ENCODE data around the gene CC2D2A. TPM values are rescaled to one million over a fixed set of nuclear protein-coding genes. Genes with fewer than 3 reads are reported as not detected.

CC2D2A gene
- 2.9 and 5.3 TPM in 2 replicates for total RNA-seq (2014; rRNA removed; shearing (Covaris generic))

DNA sequence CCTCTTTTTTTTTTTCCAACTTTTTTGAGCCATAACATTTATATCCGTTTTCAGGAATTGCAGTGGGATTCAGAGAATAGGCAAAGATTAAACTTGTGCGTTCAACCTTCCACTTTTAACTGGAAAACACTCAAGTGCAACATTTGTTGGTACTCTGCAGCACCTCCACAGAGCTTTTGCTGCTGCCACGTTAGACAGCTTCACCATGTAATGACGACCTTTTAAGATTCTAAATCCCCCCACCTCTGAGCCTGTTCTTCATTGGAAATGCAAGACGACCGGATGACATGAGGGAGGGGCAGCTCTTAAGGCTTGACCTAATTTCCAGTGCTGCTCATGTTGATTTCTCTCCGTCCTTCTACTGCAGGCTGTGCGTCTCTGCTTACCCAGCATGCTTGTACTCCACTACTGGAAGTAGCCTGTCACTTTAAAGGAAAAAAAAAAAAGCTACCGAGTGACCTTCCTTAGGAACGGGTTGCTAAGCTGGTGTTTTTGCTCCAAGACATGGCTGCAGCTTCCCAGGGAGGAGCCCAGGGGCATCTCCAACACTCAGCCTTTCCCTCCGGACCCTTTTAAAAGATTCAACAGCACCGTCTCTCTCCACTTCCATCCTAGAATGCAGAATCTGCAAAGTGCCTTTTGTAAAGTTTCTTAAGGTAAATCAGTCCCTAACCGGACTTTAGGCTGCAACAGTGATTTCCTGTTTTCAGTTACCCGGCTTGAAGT lies at the start of gene CC2D2A:
Gene CC2D2A, plus strand, starts transcription at position 481 of the 726 bp plus-strand sequence. CDS start 6,051 bp downstream, outside the sequence.
- peak; percentile 68 for DNase-seq (ENCODE audit: low spot score)

GRCh38 chr4:15420642-15421041 lies 49.0 kb upstream of the CC2D2A start:
- DNase-seq (ENCODE audit: low spot score) = no peak

DNA sequence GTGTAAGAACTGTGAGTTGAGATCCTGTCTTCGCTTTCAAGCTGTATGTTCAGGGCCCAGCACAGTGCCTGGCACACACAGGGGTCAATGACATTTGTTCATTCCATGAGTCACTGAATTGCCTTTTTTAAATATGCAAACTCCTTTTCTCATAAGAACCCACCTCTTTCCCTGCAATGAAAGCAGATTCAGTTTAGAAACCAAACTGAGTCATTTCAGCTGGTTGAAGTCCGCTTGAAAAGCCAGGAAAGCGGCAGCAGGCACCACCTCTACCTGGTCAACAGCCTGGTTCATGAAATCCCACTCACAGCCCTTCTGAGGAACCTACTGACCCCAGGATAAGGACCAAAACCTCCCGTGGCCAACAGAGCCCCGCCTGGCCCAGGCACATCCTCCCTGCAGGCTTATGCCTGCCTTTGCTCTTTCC lies 46.4 kb upstream of the CC2D2A start:
- no peak for DNase-seq (ENCODE audit: low spot score)

GRCh38 chr4:15425520-15425919 lies 44.2 kb upstream of the CC2D2A start:
- no peak for DNase-seq (ENCODE audit: low spot score)

GRCh38 chr4:15427161-15427560 lies 42.5 kb upstream of the CC2D2A start:
- no peak for DNase-seq (ENCODE audit: low spot score)

DNA sequence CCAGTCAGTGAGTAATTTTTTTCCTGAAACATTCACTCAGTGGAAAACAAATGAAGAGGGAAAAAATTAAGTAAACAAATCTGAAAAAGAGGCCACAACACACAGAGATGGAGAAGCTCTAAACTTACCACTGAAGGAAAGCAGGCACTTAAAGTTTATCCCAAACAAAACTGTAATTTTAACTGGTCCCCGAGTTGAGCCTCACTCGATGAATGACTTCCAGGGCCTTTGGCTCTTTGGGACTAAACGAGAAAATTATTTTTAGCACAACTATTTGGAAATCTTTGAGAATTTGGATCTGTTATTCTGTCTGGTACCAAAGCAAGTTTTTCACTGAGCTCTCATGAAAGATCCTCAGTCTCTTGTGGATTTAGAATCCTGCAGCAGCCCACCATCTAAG lies 42.0 kb upstream of the CC2D2A start, which contains the start of gene C1QTNF7:
Gene C1QTNF7, plus strand, starts transcription at position 333 of the 400 bp plus-strand sequence. CDS start 7,711 bp downstream, outside the sequence.
- no peak for DNase-seq (ENCODE audit: low spot score)

GRCh38 chr4:15428611-15429010 lies 41.1 kb upstream of the CC2D2A start:
- no peak for DNase-seq (ENCODE audit: low spot score)

- no peak for DNase-seq (ENCODE audit: low spot score)
Observed at GRCh38 chr4:15434091-15434490, 35.6 kb upstream of the CC2D2A start.

DNA sequence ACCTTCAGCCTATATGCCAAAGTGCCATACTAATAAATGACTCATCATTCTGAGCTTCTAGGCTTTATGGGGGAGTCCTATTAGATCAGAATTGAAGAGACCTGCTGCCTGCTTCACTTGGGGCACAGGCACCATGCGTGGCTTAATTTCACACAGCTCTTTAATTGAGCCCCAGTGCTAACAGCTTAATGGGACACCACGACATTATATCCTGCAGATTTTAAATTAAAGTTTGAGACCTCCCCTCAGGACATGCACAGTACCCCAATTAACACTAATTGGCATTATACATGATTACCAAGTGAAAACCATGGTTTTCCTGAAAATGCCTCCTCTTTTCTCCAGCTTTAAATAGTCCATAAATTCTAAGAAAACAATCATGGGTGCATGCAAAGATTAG lies 35.0 kb upstream of the CC2D2A start:
- no peak for DNase-seq (ENCODE audit: low spot score)

- no peak for DNase-seq (ENCODE audit: low spot score)
Observed at GRCh38 chr4:15436513-15436912, 33.2 kb upstream of the CC2D2A start.

GRCh38 chr4:15438939-15439524 lies 30.6 kb upstream of the CC2D2A start:
- DNase-seq (ENCODE audit: low spot score) = no peak

DNA sequence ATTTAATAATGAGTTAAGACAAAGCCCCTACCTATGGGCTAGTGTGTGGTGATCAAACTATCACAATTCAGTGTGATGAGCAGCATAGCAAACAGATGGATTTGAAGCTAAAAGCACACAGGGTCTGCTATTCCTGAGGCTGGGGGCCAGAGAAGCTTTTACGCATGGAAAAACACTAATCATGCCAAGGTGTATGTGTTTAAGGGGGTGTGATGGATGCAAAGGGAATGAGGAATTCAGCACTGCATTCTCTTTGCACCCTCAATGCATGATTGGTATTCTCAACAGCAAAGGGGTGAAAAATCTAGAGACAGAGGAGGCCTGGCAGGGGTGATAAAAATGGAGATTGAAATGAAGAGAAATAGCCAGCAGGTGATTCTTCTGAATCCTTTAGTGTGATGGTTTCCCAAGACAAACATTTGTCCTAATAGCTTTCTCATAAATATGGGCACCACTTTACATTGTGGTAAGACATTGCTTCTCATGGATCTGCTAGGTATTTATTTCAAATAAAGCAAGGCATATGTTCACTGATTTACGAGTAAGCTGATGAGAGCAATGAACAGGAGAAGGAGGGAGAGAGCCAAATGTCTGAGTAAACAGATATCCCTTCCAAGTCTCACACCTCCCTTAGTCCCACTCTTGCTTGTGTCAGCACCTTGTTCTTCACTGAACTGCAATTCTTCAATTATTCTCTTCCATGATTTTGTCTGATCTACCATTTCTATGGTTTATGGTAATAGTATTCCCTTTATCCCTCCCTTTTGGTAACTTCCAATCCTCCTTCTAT lies 26.1 kb upstream of the CC2D2A start:
- no peak for DNase-seq (ENCODE audit: low spot score)

- no peak for DNase-seq (ENCODE audit: low spot score)
Observed at GRCh38 chr4:15444276-15444675, 25.4 kb upstream of the CC2D2A start.

DNA sequence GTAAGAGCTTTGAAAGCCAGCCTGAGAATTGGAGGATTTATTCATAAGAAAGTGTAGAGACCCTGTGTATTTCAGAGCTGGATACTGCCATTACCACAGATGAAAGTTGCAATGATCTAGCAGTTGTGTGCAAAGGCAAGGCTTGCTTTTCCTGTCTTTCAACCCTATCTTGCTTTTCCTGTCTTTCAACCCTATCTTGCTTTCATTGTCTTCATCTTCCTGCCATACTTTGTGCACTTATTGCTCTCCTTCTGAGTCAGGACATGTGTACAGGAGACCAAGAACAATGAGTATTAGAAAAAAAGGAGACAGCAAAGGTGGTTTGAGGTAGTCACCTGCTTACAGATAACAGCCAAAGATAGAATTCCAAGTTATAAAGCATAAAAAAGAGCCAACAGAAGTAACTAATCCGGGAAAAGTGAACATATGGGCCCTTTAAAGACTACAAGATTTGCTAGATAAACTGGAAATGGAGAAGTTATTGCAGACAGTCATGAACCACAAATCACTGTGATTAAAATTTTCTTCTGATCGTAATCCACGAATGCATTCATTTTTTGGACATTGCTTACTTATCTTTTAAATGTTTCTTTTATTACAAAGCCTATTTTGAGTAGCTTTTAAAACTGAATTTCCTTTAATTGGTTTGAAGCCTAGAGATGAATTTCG lies 24.7 kb upstream of the CC2D2A start:
- DNase-seq (ENCODE audit: low spot score) = no peak

DNA sequence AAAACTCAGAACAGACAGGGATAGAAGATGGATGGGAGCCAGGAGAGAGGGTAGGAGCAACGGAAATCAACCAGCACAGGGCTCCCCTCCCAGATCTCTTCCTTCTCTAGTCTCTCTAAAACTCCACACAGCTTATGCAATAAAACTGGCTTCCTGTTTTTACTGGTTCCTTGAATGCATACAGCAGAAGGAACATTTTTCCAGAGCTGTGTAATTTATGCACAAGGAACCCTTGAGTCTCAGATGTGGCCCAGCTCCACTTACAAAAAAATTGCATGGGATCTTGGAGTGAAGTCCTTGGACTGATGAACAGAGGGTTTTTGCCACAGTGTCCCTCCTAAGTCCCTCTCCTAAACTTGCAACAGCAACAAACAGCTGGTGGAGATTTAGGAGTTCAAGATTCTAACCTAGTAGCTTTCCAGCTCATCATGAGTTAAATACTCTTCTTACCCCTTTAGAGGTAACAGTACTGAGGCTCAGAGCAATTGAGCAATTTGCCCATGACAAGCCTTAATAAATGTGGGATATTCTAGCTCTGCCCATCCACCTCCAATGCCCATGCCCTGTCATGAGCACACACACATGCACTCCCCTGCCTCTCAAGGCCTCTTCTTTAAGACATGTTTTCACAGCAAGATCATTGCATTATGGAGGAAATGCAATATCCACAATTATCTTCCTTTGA lies 18.4 kb upstream of the CC2D2A start:
- no peak for DNase-seq (ENCODE audit: low spot score)

- no peak for DNase-seq (ENCODE audit: low spot score)
Observed at GRCh38 chr4:15451866-15452765, 17.6 kb upstream of the CC2D2A start.

DNA sequence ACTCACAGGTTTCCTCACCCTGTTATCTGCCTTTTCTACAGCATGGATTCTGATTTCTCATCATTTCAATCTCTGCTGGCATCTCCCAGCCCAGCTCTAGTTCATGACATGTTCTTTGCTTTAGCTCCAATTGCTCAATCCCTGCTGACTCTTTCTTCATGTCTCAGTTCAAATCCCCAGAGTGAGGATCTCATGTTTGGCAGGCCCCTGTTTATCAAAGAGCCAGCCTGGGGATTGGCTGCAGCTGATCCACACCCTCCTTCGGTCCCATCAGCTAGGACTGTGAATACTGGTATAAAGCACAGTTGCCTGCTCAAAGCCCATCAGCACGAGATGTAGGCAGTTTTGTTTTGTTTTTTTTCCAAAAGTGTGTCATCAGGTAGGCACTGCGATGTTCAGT lies 14.4 kb upstream of the CC2D2A start:
- DNase-seq (ENCODE audit: low spot score) = no peak

DNA sequence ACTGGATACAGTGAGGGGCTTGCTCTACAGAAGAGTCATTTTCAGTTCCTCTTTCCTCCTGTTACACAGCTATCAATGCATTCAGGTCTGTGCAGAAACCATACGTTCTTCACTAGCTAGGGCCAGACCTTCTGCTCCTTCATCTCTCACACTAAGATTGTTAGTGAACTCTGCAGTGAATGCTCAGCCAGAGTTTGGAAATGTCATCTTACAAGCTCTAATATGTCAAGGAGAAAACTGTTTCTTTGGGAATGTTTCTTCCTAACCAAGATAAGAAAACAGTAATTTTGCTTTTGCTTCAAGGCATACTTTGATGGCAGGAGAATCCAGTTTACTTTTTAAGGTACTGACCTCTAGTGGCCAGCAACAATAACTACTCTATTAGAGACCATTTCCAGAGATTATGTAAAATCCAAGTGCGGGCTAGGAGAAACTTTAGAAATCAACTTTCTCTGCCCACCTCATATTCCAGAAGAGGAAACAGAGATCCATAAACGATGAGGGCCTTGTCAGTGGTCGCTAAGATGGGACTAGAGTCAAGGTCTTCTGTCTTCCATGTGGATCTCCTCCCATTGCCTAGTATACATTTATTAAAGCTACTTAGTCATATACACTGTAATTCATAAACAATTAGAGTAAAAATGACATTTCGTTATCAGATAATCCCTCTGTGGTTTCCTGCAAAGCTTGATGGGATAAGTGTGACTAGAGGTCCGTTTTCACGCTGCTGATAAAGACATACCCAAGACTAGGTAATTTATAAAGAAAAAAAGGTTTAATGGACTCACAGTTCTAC lies 12.1 kb upstream of the CC2D2A start:
- DNase-seq (ENCODE audit: low spot score) = peak; percentile 55

GRCh38 chr4:15458616-15459015 lies 11.1 kb upstream of the CC2D2A start:
- no peak for DNase-seq (ENCODE audit: low spot score)
